Astrocyte (in vitro differentiated cells and primary cell): ENCODE data around the gene IGSF21.

Experiments
- EZH2 ChIP-seq: IDR thresholded peaks from 2 replicates; pipeline ENCODE4 v1.6.1; 2012; ENCODE audit warnings: mild to moderate bottlenecking, low read length, inconsistent platforms; ENCODE audit not compliant: insufficient read depth
- TF ChIP-seq, protein P1 (sequence below): IDR thresholded peaks from 2 replicates; pipeline ENCODE4 v1.5.1; 2011; ENCODE audit warnings: low read depth, mild to moderate bottlenecking, inconsistent platforms, low read length, moderate library complexity; ENCODE audit not compliant: insufficient read depth

DNA sequence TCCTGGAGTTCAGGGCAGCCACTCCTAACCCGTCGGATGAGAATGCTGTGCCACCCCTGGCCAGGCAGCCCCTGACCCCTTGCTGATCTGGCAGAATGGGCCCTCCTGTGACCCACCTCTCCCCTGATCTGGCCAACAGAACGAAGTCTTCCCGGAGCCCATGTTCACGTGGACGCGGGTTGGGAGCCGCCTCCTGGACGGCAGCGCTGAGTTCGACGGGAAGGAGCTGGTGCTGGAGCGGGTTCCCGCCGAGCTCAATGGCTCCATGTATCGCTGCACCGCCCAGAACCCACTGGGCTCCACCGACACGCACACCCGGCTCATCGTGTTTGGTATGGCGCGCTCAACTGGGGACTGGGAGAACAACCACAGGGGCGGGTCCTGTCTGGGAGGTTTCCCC, 269.1 kb downstream of the IGSF21 start:
- TF ChIP-seq, protein P1, sequence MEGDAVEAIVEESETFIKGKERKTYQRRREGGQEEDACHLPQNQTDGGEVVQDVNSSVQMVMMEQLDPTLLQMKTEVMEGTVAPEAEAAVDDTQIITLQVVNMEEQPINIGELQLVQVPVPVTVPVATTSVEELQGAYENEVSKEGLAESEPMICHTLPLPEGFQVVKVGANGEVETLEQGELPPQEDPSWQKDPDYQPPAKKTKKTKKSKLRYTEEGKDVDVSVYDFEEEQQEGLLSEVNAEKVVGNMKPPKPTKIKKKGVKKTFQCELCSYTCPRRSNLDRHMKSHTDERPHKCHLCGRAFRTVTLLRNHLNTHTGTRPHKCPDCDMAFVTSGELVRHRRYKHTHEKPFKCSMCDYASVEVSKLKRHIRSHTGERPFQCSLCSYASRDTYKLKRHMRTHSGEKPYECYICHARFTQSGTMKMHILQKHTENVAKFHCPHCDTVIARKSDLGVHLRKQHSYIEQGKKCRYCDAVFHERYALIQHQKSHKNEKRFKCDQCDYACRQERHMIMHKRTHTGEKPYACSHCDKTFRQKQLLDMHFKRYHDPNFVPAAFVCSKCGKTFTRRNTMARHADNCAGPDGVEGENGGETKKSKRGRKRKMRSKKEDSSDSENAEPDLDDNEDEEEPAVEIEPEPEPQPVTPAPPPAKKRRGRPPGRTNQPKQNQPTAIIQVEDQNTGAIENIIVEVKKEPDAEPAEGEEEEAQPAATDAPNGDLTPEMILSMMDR = no peak
- TF ChIP-seq EZH2 = no peak
